Spleen (tissue), 11 donors: Measurements from ENCODE around the gene PHOX2B. TPM values are rescaled to one million over a fixed set of nuclear protein-coding genes. Genes with fewer than 3 reads are reported as not detected.
"Not testable (repeated sequence)": the region's sequence is repeated elsewhere in the genome, so short reads cannot be mapped to it uniquely, and the experiment has no call there.

Experiments used
- DNase-seq: peaks from one replicate; pipeline ENCODE4 v3.0.0-alpha.2; 2020
- H3K27ac ChIP-seq, 8 donors: fragments of 200-600 bp; sonication (generic) in 7 of 8; 1 replicate in 4 of 8; 2 replicates in 4 of 8; pipeline versions ENCODE4 v1.5.0 to v1.8.0; 2016 to 2021; ENCODE audit warnings: inconsistent platforms in 4 of 8, mild to moderate bottlenecking in 4 of 8, moderate library complexity in 1 of 8
- H3K27me3 ChIP-seq, 7 donors: fragments of 200-600 bp; sonication (generic) in 6 of 7; replicated peaks in 1 of 7; 1 replicate in 4 of 7; 2 replicates in 3 of 7; pipeline versions ENCODE4 v1.5.0 to v1.8.0; 2016 to 2021; ENCODE audit warnings: inconsistent platforms in 3 of 7, mild to moderate bottlenecking in 1 of 7
- H3K36me3 ChIP-seq, 6 donors: fragments of 200-600 bp; sonication (generic) in 5 of 6; 1 replicate in 4 of 6; 2 replicates in 2 of 6; pipeline versions ENCODE4 v1.5.0 to v1.8.0; 2016 to 2021; ENCODE audit warnings: inconsistent platforms in 2 of 6
- H3K4me1 ChIP-seq, 6 donors: fragments of 200-600 bp; sonication (generic) in 5 of 6; 1 replicate in 3 of 6; 2 replicates in 3 of 6; pipeline versions ENCODE4 v1.5.0 to v1.8.0; 2016 to 2021; ENCODE audit warnings: inconsistent platforms in 3 of 6
- H3K4me3 ChIP-seq, 8 donors: fragments of 200-600 bp; sonication (generic) in 7 of 8; 1 replicate in 4 of 8; 2 replicates in 4 of 8; pipeline versions ENCODE4 v1.5.0 to v1.8.0; 2016 to 2021; ENCODE audit warnings: inconsistent platforms in 4 of 8, mild to moderate bottlenecking in 4 of 8, moderate library complexity in 2 of 8
- H3K9me3 ChIP-seq, 8 donors: fragments of 200-600 bp; sonication (generic) in 7 of 8; 1 replicate in 4 of 8; 2 replicates in 4 of 8; pipeline versions ENCODE4 v1.5.0 to v1.8.0; 2016 to 2021; ENCODE audit warnings: inconsistent platforms in 4 of 8
- POLR2A ChIP-seq, 3 donors: fragments of 450-650 bp; IDR thresholded peaks; one replicate each; pipeline ENCODE4 v1.5.1; 2017; ENCODE audit warnings: antibody characterized with exemption in 3 of 3, mild to moderate bottlenecking in 1 of 3
- POLR2AphosphoS5 ChIP-seq, 3 donors: sonication (generic); formaldehyde crosslinking; IDR thresholded peaks; one replicate each; pipeline ENCODE4 v1.5.1; 2017; ENCODE audit warnings: antibody characterized with exemption in 3 of 3
- WGBS, 5 donors: extraction: QIAGEN DNeasy Blood & Tissue Kit in 3 of 5; methylation state at CpG; one replicate each; pipeline versions ENCODE4 v1.1.5 to v1.1.7; 2013 to 2018; 5-methylcytosine and 5-hydroxymethylcytosine counted together
- intact Hi-C: fragments of 100-400 bp; cut with DNase I; formaldehyde crosslinking; loops from one replicate; pipeline ENCODE4 v1.15.0; 2023; ENCODE audit warnings: low total_unique reads
- polyA plus RNA-seq, 3 donors: library from polyadenylated mRNA; stranded (reverse); fragments of 200-250 nt; gene quantifications; one replicate each; pipeline ENCODE4 v1.2.1, GENCODE V29; 2013
- total RNA-seq, 7 donors: library from RNA; depleted of rRNA in 3 of 7; stranded (reverse); fragments of >200 nt in 3 of 7; fragmentation: NEBNext Ultra II Directional in 4 of 7; extraction: Animal tissue kit (Norgen Biotek cat#: 25700) in 4 of 7; gene quantifications; one replicate each; pipeline versions ENCODE4 v1.1.0 to v1.2.1, GENCODE V29; 2016 to 2021
- TF ChIP-seq, protein P1 (sequence below), 11 experiments: fragments of 200-600 bp in 7 of 11; fragments of 450-650 bp in 4 of 11; sonication (generic) in 4 of 11; IDR thresholded peaks in 8 of 11; conservative IDR thresholded peaks in 3 of 11; 1 replicate in 7 of 11; 2 replicates in 4 of 11; pipeline versions ENCODE4 v1.4.0 to v1.8.0; 2016 to 2021; ENCODE audit warnings: antibody characterized with exemption in 11 of 11, inconsistent platforms in 4 of 11, mild to moderate bottlenecking in 1 of 11
- donor health status: healthy with polysubstance abuse.
- donor health status: DM: no; HTN: no; CAD: no; lungs with moderate emphysema.
- donor health status: DM: no; HTN: no; CAD: no.
- donor health status: Bipolar disorder and iron deficiency.
- donor health status: healthy.
- donor health status: DM: no; HTN: no; CAD: no.
- donor health status: DM: yes; HTN: yes; CAD: no.

PHOX2B gene
- total and polyA plus RNA-seq, 10 donors = 0.03 TPM; not detected in 9

GRCh38 chr4:41746025-41746439 is 2.5 kb downstream of the PHOX2B start:
- TF ChIP-seq POLR2AphosphoS5 (IDR thresholded peaks at IDR 0.05) (no peak), POLR2A (IDR thresholded peaks at IDR 0.05) (no peak)
- TF ChIP-seq, protein P1, sequence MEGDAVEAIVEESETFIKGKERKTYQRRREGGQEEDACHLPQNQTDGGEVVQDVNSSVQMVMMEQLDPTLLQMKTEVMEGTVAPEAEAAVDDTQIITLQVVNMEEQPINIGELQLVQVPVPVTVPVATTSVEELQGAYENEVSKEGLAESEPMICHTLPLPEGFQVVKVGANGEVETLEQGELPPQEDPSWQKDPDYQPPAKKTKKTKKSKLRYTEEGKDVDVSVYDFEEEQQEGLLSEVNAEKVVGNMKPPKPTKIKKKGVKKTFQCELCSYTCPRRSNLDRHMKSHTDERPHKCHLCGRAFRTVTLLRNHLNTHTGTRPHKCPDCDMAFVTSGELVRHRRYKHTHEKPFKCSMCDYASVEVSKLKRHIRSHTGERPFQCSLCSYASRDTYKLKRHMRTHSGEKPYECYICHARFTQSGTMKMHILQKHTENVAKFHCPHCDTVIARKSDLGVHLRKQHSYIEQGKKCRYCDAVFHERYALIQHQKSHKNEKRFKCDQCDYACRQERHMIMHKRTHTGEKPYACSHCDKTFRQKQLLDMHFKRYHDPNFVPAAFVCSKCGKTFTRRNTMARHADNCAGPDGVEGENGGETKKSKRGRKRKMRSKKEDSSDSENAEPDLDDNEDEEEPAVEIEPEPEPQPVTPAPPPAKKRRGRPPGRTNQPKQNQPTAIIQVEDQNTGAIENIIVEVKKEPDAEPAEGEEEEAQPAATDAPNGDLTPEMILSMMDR (IDR thresholded peaks at IDR 0.05 in 8 of 11, conservative IDR thresholded peaks at IDR 0.05 in 3 of 11) = no peak
- Histone ChIP-seq H3K4me1 (peaks cover 0 to 31% (median 9%) of the 10 kb centered on the region in 6 donors), H3K27ac (no peak overlapping the region), H3K4me3 (no peak overlapping the region), H3K36me3 (no peaks in the 10 kb centered on the region), H3K9me3 (peaks cover 0 to 6% (median 0%) of the 10 kb centered on the region in 8 donors), H3K27me3 (peaks cover 17 to 96% (median 75%) of the 10 kb centered on the region in 7 donors)
- WGBS, 5 donors = 4 to 14% (median 8%) methylated on average over 19 to 36 of the region's 36 CpGs
- DNase-seq = no peak
- intact Hi-C loops = no loop called here

- intact Hi-C loops = no loop called here
- Histone ChIP-seq H3K4me1 (peaks cover 0 to 25% (median 6%) of the 10 kb centered on the region in 6 donors), H3K27ac (no peak overlapping the region), H3K4me3 (no peak overlapping the region), H3K27me3 (peaks cover 17 to 94% (median 69%) of the 10 kb centered on the region in 7 donors), H3K36me3 (no peaks in the 10 kb centered on the region), H3K9me3 (peaks cover 0 to 6% (median 0%) of the 10 kb centered on the region in 8 donors)
- WGBS, 5 donors = 11 to 14% (median 14%) methylated on average over 38 to 54 of the region's 54 CpGs
- TF ChIP-seq, protein P1 (IDR thresholded peaks at IDR 0.05 in 8 of 11, conservative IDR thresholded peaks at IDR 0.05 in 3 of 11) = no peak
- no peak for TF ChIP-seq POLR2AphosphoS5 (IDR thresholded peaks at IDR 0.05)
- TF ChIP-seq POLR2A (IDR thresholded peaks at IDR 0.05) = no peak
- DNase-seq = no peak
Measured at GRCh38 chr4:41745292-41746024, 3.1 kb downstream of the PHOX2B start.

DNA sequence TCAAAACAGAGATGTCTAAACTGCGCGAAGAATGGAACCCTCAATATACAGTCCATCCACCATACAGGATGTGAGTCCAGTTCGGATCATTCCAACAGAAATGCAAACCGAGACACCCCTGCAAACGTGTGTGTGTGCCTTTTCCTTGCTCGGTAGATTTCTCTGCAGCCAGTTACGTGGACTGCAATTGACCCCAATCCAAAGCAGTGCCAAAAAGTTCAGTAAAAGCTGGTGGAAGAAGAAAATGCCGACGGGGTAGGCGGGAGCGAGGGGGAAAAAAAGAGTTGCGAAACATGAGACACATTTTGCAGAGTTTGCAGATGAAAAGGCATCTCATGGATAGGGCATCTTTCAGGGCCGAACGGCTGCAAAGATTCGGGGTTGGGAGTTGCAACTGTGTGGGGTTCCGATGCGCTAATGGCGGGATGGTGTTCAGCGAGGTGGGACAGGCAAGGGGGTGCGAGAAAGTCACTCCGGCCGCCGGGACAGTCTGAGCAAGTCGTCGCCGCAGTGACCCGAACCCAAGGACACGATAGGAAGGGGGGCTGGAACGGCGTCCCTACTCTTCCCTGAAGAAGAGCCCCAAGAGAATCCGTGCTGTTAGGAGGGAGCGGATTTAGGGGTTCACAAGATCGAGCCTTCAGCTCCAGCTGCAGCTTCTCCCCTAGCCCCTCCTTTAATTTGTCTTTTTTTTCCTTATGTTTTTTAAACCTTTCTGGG is 3.8 kb downstream of the PHOX2B start:
- peaks cover 0 to 21% (median 4%) of the 10 kb centered on the region in 6 donors for H3K4me1 ChIP-seq
- no peak overlapping the region for H3K27ac ChIP-seq
- WGBS, 5 donors = 11 to 17% (median 14%) methylated on average over 33 of the region's 33 CpGs
- intact Hi-C loops = no loop called here
- no peak for DNase-seq
- H3K27me3 ChIP-seq = peaks cover 17 to 94% (median 62%) of the 10 kb centered on the region in 7 donors
- no peaks in the 10 kb centered on the region for H3K36me3 ChIP-seq
- no peak overlapping the region for H3K4me3 ChIP-seq
- no peak for TF ChIP-seq POLR2AphosphoS5 (IDR thresholded peaks at IDR 0.05)
- no peak for TF ChIP-seq POLR2A (IDR thresholded peaks at IDR 0.05)
- TF ChIP-seq, protein P1 (IDR thresholded peaks at IDR 0.05 in 8 of 11, conservative IDR thresholded peaks at IDR 0.05 in 3 of 11) = no peak
- peaks cover 0 to 6% (median 0%) of the 10 kb centered on the region in 8 donors for H3K9me3 ChIP-seq

DNA sequence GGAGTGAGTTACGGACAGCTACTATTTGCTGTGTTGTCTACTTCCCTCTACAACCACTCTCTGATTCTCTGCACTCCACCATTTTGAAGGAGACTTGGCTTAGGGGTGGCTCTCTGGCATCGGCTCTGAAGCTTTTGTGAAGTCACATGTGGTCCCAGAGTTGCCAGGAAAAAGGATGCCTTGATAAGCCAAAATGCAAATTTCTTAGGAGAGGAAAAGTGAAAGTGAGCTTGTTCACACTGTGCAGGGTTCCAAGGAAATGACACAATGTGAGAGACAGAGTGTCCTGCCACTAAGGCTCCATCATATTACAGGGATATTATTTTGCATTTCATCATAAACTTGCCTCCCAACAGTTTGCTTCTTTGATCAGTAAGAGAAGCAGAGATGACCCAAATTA is 7.2 kb downstream of the PHOX2B start:
- no peak overlapping the region for H3K27ac ChIP-seq
- no peak for DNase-seq
- H3K9me3 ChIP-seq = peaks cover 0 to 6% (median 0%) of the 10 kb centered on the region in 8 donors
- TF ChIP-seq, protein P1 (IDR thresholded peaks at IDR 0.05 in 8 of 11, conservative IDR thresholded peaks at IDR 0.05 in 3 of 11) = no peak
- peaks cover 5 to 81% (median 31%) of the 10 kb centered on the region in 7 donors for H3K27me3 ChIP-seq
- intact Hi-C loops = no loop called here
- H3K4me1 ChIP-seq = peaks cover 0 to 4% (median 2%) of the 10 kb centered on the region in 6 donors
- H3K4me3 ChIP-seq = no peak overlapping the region
- no peaks in the 10 kb centered on the region for H3K36me3 ChIP-seq
- WGBS, 5 donors = 58 to 68% (median 66%) methylated on average over 2 of the region's 2 CpGs

DNA sequence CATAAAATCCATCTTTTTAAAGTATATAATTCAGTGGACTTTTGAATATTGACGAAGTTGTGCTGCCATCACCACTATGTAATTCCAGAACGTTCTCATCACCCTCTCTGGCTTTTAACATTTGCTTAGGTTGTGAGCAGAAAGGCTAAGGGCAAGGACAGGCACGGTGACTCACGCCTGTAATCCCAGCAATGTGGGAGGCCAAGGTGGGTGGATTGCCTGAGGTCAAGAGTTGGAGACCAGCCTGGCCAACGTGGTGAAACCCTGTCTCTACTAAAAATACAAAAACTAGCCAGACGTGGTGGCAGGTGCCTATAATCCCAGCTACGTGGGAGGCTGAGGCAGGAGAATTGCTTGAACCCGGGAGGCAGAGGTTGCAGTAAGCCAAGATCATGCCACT is 11.0 kb downstream of the PHOX2B start:
- intact Hi-C loops, H3K36me3 ChIP-seq, H3K4me3 ChIP-seq, H3K9me3 ChIP-seq, DNase-seq, H3K27ac ChIP-seq, H3K4me1 ChIP-seq: not testable (repeated sequence)
- WGBS, 5 donors = 61 to 80% (median 75%) methylated on average over 8 of the region's 8 CpGs
- H3K27me3 ChIP-seq = peaks cover 0 to 54% (median 0%) of the 10 kb centered on the region in 7 donors
